ENCODE data around the gene GALNT4.

- TF ChIP-seq CTCF (conservative IDR thresholded peaks at IDR 0.05 in 1 of 2, IDR thresholded peaks at IDR 0.05 in 1 of 2; ENCODE audit: low read depth in 1 of 2, low read length in 2 of 2) (no peak), EZH2 (IDR thresholded peaks at IDR 0.05; ENCODE audit: low read length, missing control alignments) (no peak)
Observed at GRCh38 chr12:89568484-89568883, 43.9 kb upstream of the GALNT4 start.
